NCI-H345 treated with DMSO at 0.1 percent for 48 hours (cell line): Measurements from ENCODE around the gene ANKRD34A.
A peak's percentile ranks its signal among the peaks of the same experiment; 100 is the strongest.

Source experiments
- DNase-seq: peaks from one replicate; lab custom pipeline; 2025; ENCODE audit not compliant: unreplicated experiment; lab: John Stamatoyannopoulos, UW

ANKRD34A gene

DNA sequence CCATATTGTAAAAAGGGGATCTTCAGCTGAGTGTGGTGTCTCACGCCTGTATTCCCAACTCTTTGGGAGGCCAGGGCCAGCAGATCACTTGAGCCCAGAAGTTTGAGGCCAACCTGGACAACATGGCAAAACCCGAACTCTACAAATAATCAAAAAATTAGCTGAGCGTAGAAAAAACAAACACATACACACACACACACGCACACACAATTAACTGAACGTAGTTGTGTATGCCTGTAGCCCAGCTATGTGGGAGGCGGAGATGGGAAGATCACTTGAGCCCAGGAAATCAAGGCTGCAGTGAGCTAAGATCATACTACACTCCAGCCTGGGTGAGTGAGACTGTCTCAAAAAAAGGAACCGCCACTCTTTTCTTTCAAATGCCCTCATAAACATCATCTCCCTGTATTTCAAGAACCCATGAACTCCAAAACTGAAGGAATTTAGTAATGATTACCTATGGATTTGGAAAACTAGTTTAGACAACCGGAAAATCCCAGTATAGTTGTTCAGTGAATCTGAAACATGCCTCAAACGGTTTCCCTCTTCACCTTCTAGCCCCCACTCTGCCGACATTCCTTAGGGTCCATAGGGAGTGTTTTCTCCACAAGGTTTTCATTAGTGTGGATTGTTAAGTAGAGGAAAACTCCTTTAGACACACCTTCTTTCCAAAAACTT, 27.5 kb upstream of the ANKRD34A start:
- DNase-seq: peak; percentile 44

GRCh38 chr1:145990249-145990855, 26.0 kb upstream of the ANKRD34A start:
- no peak for DNase-seq

DNA sequence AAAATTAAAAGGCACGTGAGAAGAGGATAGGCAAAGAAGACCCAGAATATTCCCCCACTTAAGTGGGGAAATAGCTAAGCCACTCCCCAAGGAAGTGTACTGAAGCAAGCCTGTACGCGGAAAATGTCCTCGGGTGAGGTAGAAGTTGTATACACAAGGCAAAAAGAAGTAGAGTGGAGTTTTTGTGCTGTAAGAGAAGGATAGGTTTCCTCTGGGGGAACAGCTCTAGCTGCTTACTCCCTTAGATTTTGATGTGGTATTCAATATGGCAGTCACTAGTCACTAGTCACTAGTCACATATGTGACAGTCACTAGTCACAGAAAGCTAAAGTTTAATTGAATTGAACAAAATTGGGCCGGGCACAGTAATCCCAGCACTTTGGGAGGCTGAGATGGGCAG, 24.4 kb upstream of the ANKRD34A start:
- DNase-seq: no peak

GRCh38 chr1:145987926-145988325, 23.6 kb upstream of the ANKRD34A start:
- DNase-seq: no peak

DNA sequence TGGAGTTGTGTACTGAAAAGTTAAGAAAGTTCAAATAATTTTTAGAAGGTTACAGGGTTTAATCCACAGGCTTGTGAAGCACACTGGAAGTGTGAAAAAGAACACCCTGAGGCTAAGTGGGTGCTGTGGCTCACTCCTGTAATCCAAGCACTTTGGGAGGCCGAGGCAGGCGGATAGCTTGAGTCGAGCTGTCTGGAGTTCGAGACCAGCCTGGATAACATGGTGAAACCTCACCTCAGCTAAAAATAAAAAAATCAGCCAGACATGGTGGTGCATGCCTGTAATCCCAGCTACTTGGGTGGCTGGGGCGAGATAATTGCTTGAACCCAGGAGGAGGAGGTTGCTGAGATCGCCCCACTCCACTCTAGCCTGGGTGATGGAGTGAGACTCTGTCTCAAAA, 22.2 kb upstream of the ANKRD34A start:
- no peak for DNase-seq

GRCh38 chr1:145985502-145986439, 21.4 kb upstream of the ANKRD34A start:
- DNase-seq: no peak

DNA sequence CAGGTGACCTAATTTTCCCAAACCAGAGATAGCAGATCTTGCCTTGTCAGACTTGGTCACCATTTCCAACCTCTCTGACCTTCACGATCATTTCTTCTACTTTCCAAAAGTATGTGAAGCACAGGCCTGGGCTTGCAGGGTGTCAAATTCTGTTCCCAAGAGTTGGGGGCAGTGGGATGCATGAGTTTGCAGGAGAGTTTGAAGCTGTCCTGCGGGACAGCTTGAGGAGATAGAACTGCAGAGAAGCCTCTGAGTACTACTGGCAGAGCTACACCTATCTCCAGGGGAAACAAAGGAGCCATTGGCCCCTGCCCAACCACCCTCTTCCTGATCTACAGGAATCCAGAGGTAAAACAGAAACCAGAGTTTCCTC, 20.7 kb upstream of the ANKRD34A start:
- no peak for DNase-seq

DNA sequence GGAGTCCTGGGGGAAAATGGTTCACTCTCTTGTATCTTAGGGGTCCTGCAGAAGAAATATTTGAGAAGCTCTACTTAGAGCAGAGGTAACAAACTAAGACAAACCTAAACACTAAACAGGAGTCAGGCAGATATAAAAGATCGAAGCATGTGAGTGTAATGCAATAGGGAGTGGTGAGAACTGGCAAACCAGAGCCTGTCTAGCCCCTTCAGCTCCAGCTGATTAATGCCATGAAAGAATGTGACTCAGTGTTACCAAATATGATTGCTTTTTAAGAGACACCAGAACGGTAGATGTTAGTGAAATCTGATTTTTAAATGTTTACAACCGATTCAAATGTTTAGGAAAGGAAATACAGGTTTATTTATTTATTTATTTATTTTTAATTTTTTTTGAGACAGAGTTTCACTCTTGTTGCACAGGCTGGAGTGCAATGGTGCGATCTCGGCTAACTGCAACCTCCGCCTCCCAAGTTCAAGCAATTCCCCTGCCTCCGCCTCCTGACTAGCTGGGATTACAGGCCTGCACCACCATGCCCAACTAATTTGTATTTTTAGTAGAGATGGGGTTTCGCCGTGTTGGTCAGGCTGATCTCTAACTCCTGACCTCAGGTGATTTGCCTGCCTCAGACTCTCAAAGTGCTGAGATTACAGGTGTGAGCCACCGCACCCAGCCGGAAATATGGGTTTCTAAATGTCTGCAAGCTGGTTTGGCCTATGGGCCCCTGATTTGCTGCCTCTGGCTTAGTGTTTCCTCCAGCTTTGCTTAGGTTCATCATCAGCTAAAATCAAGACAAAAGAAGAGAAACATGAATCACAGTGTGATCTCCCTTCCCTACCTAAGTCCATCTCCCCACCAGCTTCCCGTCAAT, 19.8 kb upstream of the ANKRD34A start:
- DNase-seq: no peak

- DNase-seq: no peak
These were observed 18.9 kb upstream of the ANKRD34A start for GRCh38 chr1:145983206-145983675.

GRCh38 chr1:145982010-145982723, 17.8 kb upstream of the ANKRD34A start:
- DNase-seq: no peak

GRCh38 chr1:145980457-145980994, 16.2 kb upstream of the ANKRD34A start:
- DNase-seq: no peak

DNA sequence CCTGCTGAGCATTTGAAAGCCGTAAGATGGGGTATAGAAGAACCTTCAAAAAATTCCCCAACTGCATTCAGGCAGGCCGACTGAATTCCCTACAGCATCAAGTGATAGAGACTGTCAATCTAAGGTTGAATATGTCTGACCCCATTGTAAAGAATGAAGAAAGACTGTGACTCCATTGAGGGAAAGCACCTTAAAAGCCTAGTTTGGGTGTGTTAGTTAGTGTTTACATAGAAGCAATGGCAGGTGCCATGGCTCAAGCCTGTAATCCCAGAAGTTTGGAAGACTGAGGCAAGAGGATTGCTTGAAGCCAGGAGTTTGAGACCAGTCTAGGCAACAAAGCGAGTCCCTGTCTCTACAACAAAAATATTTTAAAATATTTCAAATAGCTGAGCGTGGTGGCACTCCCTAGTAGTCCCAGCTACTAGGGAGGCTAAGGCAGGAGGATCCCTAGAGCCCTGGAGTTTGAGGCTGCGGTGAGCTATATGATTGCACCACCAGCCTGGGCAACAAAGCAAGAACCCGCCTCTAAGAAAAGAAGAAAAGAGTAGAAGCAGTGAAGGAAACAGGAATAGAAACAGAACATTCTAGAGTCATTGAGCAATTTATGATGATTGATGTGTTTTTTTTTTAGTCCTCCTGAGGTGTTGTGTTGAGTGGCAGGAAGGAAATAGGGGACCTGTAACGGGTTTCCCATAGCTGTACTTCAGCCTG, 15.5 kb upstream of the ANKRD34A start:
- no peak for DNase-seq

- DNase-seq: peak; percentile 98
These were observed 14.7 kb upstream of the ANKRD34A start for GRCh38 chr1:145978854-145979745.

- DNase-seq: no peak
These were observed 14.1 kb upstream of the ANKRD34A start for GRCh38 chr1:145978471-145978853.

DNA sequence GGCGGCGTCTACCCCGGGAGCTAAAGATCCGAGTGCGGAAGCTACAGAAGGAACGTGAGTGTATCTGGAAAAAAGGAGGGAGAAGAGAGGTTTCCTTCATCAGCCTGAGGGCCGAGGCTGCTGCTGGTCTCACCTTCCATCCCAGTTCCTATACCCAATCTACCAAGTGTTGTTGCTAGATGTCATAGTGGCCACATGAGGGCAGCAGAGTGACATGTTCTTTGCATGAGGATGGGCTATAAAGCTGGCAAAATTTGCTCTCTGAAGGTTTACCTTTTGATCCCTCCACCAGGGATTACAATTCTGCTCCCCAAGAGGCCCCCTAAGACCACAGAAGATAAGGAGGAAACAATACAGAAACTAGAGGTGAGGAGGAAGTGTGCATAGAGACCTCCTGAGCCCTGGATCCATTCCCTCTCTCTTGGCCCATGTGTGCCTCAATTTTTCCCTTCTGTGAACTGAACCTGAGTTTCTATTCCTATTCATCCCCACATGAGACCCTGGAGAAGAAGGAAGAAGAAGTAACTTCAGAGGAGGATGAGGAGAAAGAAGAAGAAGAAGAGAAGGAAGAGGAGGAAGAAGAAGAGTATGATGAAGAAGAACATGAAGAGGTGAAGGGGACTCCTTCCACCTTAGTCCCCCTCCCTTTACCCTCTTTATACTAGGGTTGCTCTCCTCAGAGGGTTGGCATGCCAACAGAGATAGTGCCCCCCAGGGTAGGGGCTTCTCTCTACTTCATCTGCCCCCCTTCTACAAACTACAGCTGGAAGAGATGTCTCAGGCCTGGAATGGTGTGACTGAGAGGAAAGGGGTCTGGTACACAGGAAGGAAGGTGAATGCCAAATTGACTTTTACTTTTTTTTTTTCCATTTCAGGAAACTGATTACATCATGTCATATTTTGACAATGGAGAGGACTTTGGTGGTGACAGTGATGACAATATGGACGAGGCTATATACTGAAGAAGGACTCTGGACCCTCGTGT, 13.4 kb upstream of the ANKRD34A start:
- peak; percentile 92 for DNase-seq

DNA sequence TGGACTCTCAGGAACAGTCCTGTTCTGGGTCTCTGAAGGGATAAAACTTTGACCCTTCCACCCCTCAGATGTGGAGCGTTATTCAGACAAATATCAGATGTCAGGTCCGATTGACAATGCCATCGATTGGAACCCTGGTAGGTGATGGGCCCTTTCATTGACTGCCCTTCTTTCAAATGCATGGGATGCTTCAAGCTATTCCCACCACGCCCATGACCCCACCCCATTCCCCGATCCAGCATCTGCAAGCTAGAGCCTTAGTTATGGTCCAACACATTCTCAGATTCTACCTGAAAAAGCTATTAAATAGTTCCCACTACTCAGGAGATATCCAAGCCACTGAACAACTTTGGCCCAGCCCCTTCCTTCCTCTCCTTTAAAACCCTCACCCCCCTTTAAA, 12.6 kb upstream of the ANKRD34A start:
- DNase-seq: no peak

- DNase-seq: no peak
These were observed 10.8 kb upstream of the ANKRD34A start for GRCh38 chr1:145975216-145975615.
